ENCODE measurements around the gene NPTN. TPM values are rescaled to one million over a fixed set of nuclear protein-coding genes. Genes with fewer than 3 reads are reported as not detected.

NPTN gene
- total RNA-seq, 1 donor from 2014 or later, result 106 TPM

DNA sequence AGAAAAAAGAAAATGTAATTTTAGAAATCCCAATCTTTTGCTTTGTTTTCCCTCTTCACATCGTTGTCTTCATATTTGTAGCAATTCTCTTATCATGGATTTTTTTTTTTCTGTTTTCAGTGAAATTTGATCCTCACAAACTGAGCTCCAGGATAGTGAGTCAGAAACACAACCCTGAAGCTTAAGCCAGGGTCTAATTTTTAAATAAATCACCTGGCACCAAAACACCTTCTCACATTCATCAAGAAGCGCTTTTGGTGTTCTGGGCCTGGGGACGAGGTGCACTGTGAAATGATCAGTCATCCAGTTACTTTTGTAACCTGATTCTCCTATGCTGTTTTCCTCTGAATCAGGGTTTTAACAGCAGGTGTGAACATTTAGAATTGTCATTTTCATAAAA is 102.5 kb downstream of the NPTN start:
- DNase-seq (ENCODE audit: low spot score in 2 of 2) (no peak), FAIRE-seq (no peak)

DNA sequence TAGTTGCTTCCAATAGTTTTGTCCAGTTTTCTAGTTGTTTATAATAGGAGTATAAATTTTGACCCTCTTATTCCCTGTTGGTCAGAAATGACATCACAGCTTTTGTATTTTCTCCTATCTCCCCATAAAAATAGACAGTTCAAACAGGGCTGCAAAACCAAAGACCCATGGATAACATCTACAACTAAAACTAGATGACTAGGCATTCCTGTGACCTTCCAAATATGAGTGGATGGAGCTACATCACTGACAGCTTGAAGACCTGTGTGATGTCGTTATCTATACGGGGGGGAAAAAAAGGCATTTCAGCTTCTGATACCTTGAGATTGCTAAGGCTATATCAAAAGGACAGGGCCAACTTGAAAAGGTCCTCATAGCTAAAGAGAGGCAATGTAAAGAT is 105.6 kb downstream of the NPTN start:
- FAIRE-seq (no peak), DNase-seq (ENCODE audit: low spot score in 2 of 2) (no peak)

DNA sequence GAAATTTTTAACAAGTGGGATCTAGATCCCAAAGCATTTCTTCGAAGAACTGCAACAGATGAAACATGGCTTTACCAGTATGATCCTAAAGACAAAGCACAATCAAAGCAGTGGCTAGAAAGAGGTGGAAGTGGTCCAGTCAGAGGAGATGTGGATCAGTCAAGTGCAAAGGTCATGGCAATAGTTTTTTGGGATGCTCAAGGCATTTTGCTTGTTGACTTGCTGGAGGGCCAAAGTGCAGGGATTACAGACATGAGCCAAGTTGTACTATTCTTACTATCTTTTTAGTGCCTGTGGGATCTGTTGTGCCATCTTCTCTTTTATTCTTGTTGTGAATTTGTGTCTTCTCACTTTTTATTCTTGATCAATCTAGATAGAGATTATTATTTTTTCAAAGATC is 108.3 kb downstream of the NPTN start:
- FAIRE-seq, result no peak
- no peak for DNase-seq (ENCODE audit: low spot score in 2 of 2)

DNA sequence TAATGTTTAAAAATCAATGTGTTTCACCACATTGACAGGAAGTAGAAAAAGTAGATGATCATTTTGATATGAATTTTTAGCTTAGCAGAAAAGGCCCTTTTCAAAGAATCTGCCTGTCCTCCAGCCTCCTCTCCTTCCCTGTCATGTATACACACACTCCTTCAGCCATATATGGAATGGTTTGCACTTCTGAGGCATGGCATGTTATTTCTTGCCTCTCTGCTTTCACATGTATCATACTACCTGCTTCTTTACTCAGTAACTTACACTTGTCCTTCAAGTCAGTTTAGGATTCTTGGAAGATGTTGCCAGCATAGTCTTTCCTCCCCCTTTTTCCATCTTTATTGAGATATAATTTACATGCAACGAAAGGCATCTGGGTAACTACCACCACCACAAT is 111.2 kb downstream of the NPTN start:
- FAIRE-seq (no peak), DNase-seq (ENCODE audit: low spot score in 2 of 2) (no peak)

DNA sequence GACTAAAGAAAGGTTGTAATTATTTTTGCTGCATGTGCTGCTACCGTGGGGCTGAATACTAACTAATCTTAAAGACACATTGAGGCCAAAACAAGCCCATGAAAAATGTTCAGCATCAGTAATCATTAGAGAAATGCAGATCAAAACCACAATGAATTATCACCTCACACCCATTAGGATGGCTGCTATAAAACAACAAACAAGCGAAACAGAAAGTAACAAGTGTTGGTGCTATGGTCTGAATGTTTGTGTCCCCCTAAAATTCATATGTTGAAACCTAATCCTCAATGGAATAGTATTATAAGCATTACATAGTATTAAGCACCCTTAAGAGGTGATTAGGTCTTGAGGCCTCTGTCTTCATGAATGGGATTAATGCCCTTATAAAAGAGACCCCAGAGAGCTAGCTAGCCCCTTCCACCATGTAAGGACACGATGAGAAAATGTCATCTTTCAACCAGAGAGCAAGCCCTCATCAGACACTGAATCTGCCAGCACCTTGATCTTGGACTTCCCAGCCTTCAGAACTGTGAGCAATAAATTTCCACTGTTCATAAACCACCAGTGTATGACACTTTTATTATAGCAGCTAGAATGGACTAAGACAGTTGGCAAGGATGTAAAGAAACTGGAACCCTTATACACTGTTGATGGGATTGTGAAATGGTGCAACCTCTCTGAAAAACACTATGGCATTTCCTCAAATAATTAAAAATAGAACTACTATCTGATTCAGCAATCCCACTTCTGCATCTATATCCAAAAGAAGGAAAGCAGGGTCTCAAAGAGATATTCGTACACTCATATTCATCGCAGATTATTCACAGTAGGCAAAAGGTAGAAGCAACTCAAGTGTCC is 114.1 kb downstream of the NPTN start:
- FAIRE-seq, result no peak
- DNase-seq (ENCODE audit: low spot score in 2 of 2), result no peak

DNA sequence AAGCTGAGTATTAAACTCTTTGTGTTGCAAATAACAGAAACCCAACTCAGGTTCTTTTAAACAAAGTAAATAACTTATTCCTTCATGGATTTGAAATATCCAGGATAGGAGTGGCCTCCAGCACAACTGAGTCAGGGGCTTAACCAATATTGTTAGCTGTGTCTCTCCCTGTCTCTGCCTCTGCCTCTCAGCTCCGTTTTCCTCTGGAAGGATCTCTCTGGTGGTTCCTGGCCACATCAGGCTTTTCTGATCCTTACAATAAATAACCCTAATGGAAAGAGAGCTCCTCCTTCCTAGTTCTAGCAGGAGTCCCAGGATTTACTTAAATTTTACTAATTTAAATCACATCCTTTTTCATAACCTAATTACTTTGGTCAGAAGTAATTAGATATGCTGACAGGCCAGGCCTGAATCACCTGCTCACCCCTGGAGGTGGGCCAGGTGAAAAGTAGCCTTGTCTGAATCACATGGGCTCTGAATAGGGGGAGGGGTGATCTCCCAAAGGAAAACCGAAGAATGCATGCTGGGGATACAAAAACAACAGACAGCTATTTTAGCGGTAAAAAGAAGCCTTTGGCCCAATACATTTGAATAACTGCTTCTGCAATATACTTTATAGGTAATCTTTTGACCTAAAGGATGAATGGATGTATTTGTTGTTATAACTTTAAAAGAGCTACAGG is 114.9 kb downstream of the NPTN start:
- DNase-seq (ENCODE audit: low spot score in 2 of 2) (no peak), FAIRE-seq (no peak)

DNA sequence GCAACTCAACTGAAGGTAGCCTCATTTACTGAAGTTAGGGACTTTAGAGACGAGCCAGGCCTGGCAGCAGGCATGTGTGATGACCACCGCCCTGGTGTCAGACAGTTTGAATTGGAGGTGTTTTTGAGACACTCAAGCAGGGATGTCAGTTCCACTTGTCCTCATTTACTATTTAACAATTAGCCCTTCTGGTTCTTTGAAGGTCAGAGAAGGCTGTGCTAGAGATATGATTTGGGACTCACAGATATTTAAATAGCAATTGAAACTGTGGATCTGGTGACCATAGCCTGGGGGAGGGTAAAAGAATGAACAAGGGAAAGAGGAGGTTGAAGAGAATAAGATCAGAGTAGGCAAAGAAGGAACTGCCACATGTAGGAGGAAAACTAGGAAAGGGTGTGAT is 115.6 kb downstream of the NPTN start:
- FAIRE-seq (no peak), DNase-seq (ENCODE audit: low spot score in 2 of 2) (no peak)

DNA sequence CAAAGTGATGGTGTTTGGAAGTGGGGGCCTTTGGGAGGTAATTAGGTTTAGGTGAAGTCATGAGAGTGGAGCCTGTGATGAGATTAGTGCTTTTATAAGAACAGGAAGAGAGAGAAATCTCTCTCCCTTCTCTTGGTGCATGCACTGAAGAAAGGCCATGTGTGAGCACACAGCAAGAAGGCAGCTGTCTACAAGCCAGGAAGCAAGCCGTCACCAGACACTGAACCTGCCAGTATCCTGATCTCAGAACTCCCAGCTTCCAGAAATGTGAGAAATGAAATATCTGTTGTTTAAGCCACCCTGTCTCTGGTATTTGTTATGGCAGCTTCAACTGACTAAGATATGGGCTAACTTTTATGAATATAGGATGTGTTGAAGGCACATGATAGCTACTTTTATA is 117.7 kb downstream of the NPTN start:
- FAIRE-seq (no peak), DNase-seq (ENCODE audit: low spot score in 2 of 2) (no peak)

Other genes with a start within 250 kb of the NPTN start
- not detected for gene REC114, start 190.2 kb downstream of the NPTN start, total RNA-seq
- 24.9 TPM for gene CD276, start 51.0 kb upstream of the NPTN start, total RNA-seq
- gene INSYN1, start 120.0 kb upstream of the NPTN start, total RNA-seq, result 26.1 TPM
- gene TBC1D21, start 240.2 kb upstream of the NPTN start, total RNA-seq, result not detected